Lower leg skin (tissue), 3 donors: Measurements from ENCODE around the gene TDRD3.

Experiments used
- POLR2A ChIP-seq, 2 donors: fragments of 450-650 bp; IDR thresholded peaks; one replicate each; pipeline ENCODE4 v1.6.1; 2016 to 2017; ENCODE audit warnings: antibody characterized with exemption in 2 of 2, mild to moderate bottlenecking in 1 of 2, moderate library complexity in 1 of 2
- TF ChIP-seq, protein P1 (sequence below), 3 donors: fragments of 450-650 bp; IDR thresholded peaks; one replicate each; pipeline ENCODE4 v1.5.1; 2016; ENCODE audit warnings: antibody characterized with exemption in 3 of 3, mild to moderate bottlenecking in 3 of 3, moderate library complexity in 2 of 3

DNA sequence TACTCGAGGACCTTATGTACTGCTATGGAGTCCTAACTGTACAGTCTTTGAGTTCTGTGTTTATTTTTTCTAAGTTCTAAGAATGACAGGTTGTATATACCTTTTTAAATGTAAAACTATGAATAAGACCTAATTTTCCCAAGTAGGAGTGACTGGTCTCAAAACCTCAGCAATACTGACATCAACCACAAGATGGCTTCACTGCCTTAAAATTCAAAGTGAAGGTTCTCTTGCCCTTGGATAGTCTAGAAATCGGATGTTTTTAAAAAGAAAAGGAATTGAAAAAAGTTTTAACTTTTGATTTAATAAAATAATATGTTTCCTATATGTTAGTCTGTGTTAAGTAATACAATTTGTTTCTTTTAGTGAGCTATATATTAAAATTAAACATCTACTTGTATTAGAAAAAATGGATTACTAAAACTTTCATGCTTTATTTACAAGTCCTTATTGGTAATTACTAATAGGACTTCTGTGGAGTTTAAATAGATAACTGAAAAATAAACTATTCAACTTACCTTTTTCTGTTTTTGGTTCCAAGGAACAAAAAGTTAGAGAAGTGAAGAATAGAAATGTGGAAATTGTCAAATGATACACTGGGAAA lies 52.0 kb downstream of the TDRD3 start:
- TF ChIP-seq, protein P1, sequence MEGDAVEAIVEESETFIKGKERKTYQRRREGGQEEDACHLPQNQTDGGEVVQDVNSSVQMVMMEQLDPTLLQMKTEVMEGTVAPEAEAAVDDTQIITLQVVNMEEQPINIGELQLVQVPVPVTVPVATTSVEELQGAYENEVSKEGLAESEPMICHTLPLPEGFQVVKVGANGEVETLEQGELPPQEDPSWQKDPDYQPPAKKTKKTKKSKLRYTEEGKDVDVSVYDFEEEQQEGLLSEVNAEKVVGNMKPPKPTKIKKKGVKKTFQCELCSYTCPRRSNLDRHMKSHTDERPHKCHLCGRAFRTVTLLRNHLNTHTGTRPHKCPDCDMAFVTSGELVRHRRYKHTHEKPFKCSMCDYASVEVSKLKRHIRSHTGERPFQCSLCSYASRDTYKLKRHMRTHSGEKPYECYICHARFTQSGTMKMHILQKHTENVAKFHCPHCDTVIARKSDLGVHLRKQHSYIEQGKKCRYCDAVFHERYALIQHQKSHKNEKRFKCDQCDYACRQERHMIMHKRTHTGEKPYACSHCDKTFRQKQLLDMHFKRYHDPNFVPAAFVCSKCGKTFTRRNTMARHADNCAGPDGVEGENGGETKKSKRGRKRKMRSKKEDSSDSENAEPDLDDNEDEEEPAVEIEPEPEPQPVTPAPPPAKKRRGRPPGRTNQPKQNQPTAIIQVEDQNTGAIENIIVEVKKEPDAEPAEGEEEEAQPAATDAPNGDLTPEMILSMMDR (IDR thresholded peaks at IDR 0.05), result no peak
- no peak for TF ChIP-seq POLR2A (IDR thresholded peaks at IDR 0.05)
